Stimulated activated CD4-positive, alpha-beta T cell treated with anti-CD3 and anti-CD28 coated beads, Interleukin-15, amount 100 ng/mL, for 48 hours (primary cell): ENCODE measurements around the gene NAA38.

ENCODE experiments used
- DNase-seq, 2 donors: peaks; one replicate each; pipeline ENCODE4 v3.0.0-alpha.2; 2020; ENCODE audit warnings: low read depth in 2 of 2

Gene NAA38

DNA sequence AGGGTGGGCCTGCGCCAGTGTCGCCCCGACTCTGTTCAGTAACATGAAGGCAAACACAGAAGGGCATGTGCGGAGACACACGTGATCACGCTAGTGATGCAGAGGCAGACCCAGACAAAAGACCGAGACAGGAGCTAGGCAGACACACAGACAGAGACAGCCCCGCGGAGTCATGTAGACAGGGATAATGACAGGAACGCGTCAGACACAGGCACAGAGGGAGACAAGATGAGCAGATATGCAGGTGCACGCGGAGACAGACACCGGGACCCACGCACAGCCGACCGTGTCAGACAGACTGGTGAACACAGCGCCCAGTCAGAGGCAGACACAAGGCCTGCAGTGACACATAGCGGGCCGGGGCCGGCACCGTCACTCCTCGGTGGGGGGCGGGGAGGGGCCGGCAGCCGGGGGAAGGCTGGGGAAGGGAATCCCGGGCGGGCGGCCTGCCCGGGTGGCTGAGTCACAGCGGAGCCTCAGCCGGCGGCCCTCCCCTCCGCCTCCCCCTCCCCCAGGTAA is 15.9 kb downstream of the NAA38 start:
- DNase-seq = peak; percentile 85 to 90

DNA sequence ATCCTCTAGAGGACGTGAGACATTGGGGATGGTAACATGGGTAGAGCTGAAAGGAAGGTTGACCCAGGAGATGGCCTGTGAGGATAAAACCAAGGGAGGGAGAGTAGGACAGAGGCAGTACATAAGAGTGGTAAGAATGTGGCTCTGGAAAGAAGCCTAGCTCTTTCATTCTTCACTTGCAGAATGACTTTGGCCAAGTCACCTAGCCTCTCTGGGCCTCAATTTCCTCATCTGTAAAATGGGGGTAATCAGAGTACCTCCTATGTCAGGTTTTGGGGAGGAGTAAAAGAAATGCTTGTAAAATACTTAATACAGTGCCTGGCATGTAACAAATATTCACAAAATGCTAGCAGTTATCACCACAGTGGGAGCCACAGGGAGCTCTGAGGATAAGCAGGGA is 16.5 kb downstream of the NAA38 start:
- no peak for DNase-seq

DNA sequence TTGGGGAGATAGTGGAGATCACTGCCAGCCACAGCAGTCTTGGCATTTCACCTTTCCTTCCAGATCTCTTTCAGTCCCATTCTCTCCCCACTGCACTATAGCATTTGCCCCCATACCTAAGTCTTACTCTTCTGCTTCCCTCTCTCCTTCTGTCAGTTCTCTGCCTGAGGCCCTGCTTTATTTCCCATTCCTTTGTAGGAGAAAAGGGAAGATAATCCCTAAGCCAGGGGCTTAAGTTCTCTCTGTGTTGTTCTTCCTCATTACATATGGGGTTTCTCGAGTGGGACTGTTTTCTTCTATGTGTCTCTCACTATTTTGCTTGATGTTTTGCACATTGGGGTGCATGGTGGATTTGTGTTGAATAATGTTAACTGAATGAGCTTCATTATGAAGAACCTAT is 16.9 kb downstream of the NAA38 start:
- DNase-seq = no peak

DNA sequence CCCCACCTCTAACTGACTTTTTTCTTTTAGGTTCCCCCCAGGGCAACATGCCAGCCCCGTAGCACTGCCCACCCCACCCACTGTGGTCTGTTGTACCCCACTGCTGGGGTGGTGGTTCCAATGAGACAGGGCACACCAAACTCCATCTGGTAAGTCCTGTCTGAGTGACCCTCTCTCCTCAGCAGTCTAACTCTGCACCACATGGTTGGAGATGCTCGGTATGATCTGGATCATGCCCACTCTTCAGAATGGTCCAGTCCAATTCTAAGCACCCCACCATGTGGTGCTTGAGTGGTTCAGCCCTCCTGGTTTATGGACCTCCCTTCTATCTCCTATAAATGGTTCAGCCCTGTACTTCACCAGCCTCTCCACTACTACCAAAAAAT is 17.5 kb downstream of the NAA38 start:
- DNase-seq = no peak

DNA sequence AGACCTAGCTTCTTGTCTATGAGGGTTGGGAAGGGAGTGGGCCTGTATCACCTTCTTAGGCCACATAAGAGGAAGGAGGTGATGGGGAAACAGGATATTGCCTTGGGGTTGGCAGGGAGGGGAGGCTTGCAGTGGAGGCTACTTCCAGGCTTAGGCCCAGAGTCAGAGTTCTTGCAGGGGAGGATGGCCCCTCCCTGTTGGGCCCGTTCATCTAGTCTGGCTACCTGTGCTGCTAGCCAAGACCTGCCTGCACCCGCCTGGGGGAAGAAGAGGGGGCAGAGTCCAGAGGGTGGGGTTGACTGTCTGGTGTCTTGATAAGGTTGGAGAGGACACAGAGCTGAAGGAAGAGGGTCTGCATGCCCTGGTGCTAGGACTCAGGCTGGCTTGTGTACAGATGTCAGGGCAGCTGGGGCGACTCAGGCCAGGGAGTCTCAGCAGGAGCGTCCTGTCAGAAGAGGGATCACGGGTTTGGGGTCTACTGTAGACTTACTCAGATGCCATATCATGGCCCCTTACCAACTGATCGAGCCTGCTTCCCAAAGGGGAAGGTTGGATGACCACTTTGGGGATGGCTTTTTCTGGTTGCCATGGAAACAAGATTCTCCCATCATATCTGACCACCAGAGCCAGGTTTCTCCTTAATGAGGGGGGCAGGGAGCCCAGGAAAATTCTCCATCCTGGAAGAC is 18.0 kb downstream of the NAA38 start:
- DNase-seq = no peak

DNA sequence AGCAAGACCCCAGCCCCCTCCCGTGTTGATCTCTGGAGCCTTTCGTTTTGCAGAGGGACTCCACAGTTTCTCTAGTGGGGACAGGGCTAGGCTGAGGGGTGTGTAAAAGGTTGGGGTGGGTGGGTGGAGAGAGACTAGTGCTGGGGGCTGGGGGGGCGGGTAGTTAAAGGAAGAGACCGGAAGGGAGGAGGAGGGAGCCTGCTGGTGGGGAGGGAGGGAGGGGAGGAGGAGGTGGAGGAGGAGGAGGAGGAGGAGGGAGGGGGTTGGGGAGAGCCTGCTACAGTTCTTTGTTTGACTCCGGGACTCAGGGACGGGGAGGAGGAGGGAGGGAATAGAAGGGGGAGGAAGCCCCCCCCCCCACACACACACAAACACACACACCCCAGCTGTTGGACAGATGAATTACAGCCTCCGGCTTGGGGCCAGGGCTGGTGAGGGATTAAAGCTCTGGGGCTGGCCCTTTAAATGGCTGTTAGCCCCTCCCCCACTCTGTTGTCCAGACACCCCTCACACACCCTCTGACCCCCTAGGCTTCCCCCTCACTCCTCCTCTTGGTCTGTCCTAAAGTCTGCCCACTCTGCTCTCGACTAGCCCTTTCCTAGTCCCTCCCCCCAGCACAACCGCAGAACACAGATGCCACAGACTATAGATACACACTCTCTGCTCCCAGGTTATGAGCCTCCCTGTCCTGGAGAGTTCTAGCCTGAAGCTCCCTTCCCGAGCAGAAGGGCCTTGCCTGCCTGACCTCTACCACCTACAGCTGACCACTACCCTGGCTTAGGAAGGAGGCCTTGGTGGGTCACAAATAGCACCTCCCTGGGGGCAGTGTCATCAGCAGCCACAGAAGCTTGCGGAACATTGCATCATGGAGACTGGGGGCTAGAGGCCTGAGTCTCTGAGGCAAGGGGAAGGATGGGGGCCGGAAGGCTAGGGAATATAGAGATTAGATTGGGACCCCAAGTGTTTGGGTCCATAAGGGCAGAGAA is 19.0 kb downstream of the NAA38 start:
- DNase-seq = no peak

DNA sequence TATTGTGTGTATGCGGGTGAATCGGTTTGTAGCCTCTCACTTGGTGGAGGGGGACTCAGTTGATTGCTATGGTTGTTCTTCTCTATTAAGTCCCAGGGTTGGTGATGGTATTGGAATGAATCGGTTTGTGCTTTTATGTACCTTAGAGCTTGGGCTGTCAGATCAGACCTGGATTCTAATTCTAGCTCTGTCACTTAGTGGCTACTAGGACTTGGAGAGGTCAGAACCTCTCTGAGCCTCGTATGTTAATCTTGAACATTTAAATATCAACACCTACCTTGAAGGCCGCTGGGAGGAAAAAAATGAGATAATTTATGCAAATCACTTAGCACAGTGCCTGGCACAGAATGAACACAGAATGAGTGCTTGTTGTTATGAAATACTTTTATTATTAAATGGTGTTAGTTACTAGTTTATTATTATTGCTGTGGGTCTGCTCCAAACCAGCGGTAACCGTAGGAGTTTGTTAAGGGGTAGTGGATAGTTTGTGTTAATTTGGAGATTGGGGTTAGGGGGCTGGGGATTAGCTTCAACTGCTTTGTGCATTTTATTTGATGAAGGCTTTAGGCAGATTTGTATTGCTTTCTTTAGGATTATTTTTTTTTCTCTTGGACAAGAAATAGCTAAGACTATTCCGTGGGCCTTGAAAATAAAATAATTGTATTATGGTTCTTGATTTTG is 19.8 kb downstream of the NAA38 start:
- DNase-seq = no peak

DNA sequence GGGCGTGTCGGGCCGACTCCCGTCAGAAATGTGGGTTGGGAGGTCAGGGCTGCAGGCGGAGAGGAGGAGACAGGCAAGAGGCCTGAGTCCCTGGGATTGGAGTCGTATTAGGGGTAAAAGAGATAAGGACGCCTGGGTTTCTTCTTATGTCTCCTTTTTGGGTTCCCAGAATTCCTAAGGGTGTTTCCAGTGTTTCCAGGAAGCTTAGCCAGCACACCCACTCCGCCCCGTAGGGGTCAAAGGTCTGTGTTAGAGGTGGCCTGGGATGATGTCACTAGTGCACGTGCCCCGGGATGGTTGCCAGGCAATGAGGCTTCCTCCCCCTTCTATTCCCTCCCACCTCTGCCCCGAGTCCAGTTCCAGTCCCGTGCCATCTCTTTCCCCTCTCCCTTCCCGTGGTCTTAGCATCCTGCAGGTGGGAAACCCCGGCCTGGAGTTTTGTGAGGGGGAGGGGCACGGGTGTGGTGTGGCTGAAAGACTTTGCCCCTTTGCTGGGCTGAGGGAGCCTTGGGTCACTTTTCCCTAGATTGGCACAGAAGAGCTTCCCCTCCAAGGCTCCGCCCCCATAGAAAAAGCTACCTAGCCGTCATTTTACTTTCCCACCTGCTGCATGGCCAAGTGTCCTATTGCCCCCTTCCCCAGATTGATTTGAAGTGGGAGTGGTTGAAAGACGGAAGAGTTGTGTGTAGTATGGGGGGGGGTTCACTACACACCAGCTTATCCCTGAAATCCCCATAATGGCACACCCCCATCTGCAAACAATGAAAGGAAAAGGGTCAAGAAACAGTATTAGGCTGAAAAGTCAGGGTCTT is 20.6 kb downstream of the NAA38 start:
- peak; percentile 49 to 69 for DNase-seq

DNA sequence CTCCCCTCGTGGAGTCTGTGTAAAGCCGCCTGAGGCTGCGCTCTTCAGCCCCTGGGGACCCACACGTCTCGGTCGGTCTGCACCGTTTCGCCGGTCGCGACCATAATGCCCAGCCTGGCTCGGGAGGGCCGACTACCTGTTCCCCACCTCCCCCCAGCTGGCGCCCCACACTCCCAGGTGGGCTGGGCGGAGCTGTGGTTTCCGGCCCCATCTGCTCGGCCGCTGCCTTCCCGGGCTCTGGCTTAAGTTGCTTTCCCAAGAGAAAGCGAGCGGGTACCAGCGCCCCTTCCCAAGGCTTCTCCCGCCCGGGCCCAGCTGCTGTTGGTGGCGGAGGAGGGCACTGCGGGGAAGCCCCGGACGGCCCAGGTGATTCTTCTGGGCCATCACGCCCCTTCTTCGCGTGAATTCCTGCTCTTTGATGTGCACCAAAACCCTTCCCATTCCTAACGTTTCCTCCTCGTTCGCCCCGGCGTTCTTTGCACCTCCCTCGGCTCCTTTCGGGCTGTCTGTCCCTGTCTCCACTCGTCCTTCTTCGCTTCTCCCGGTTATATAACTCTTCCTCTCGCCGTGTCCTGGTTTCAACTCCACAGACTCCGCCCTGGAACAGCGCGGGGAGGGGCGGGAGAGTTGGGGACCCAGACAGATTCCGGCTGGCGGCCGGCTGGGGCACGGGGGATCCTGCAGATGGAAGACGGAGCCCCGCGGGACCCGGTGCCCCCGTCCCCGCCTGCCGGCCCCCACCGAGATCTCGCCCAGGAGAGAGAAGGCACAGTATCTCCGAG is 21.4 kb downstream of the NAA38 start:
- no peak for DNase-seq

DNA sequence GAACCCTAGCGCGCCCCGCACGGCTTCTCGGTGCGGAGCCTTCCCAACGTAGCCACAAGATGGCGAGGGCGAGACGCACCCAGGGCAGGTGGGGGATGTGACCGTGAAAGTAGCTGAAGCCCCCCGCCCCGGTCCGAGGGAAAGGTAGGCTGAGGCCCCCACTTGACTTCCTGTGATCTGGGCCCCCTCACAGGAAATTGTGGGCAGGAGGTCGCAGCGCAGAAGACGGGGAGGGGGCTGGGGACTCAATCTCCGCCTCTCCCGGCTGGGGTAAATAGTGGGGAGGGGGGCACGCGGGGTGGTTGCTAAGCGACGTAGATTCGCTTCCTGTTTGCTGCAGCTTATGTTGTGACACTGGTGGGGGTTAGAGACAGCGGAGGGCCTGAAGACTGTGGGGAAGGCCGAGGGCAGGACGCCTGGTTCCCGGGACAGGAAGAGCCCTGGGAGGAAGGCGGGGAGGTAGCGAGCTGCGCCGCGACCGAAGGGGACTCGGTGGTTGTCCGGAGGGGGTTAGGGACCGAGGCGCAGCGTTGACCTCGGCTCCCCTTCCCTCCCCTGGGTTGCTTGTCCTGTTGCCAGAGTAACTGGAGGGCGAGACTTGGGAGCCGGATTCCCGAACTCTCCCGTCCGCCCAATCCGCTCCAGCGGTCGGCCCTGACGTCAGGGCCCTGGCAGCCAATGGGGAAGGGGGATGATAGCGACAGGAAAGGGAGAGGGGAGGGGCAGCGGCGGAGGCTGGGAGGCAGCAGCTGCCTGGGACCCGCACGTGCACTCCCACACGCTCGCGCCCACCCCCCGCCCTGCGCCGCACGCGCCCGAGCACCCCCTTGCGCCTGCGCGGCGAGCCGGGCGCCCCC is 22.2 kb downstream of the NAA38 start:
- peak; percentile 84 to 88 for DNase-seq

DNA sequence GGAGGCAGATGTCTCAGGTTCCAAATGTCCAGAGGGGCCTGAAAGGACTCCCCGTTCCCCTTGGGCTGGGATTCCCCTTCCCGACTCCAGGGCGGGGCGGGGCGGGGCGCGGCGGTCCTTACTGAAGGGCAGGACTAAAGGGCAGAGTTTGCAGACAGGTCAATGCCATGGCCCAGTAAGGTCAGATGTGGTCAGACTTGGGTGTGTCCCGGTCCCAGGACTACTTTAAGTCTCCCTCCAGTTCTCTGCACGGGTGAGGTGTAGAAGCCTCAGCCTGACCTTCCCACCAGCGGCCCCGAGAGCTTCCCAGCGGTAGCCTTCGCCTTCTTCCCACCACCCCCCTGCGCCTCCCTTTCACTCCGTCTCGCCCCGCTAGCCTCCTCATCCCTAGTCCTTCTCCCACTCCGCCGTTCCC is 22.8 kb downstream of the NAA38 start:
- DNase-seq = no peak

DNA sequence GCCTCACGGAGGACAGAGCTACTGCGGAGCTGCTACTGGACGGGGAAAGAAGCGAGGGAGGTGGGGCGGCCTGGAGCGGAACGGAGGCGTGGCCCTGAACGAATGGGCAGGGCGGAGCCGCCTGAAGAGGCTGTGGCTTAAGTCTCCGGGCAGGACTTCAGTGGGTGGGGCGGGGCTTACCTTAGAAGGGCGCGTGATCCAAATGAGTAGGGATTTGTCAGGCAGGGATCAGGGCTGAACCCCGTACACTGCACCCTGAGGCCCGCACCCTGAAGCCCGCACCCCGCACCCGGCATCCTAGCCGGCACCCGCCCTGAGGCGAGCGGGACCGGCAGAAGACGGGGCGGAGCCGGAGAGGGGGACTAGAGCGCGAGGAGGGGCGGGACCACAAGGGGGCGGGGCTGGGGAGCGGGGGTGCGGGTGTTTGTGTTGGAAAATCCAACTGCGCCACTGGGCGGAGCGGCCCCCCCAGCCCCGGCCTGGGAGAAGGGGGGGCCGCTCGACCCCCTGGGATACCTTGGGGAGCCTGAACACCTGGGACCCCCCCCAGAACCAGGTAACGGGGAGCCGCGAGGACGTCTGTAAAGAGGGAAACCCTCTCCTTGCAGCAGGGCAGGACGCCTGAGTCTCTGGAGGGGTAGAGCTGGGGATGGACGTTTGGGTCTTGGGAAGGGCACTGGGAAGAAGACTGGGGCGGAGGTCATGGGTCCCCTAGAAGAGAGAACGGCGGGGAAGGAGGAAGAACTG is 23.4 kb downstream of the NAA38 start, which contains the start of gene KDM6B:
TSS of gene KDM6B (plus strand) at position 423 of the 747 bp plus-strand sequence. CDS start 11,338 bp downstream, outside the sequence.
- DNase-seq = peak; percentile 70 to 85

DNA sequence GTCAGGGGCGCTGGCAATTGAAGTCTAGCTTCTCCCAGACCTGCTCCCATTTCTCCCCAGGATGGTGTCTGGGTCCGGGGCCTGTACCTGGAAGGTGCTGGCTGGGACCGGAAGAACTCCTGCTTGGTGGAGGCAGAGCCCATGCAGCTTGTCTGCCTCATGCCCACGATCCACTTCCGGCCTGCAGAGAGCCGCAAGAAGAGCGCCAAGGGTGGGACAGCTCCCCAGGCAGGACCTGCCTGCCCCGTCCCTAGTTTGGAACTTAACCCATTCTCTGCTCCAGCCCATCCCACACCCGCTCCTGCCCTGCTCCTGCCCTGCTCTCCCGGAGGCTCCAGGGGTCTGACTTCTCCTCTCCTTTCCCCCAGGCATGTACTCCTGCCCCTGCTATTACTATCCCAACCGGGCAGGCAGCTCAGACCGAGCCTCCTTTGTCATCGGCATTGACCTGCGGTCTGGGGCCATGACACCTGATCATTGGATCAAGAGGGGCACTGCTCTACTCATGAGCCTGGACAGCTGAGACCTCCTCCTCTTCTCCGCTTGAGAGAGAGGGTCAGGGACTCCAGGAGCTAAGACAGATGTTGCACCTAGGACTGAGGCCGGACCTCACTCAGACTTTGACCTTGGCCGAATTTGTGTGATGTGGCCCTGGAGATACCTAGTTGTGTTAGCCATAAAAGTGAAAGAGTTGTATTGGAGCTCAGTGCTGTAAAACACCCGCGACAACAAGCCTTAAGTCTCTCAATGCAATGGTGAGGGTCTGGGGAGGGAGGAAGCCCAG is 24.2 kb downstream of the NAA38 start:
- DNase-seq = no peak

DNA sequence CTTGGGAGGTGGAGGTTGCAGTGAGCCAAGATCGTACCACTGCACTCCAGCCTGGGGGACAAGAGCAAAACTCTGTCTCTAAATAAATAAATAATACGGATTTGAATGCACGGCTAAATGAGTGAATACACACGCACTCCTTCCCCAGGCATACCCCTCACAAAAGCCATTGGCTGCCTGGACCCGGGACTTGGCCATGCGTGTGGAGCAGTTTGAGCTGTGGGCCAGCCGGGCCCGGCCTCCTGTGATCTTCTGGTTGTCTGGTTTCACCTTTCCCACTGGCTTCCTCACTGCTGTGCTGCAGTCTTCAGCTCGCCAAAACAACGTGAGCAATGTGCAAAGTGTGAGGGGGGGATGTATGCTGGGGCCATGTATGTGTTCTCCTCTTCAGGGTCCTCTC is 24.9 kb downstream of the NAA38 start:
- DNase-seq = no peak

DNA sequence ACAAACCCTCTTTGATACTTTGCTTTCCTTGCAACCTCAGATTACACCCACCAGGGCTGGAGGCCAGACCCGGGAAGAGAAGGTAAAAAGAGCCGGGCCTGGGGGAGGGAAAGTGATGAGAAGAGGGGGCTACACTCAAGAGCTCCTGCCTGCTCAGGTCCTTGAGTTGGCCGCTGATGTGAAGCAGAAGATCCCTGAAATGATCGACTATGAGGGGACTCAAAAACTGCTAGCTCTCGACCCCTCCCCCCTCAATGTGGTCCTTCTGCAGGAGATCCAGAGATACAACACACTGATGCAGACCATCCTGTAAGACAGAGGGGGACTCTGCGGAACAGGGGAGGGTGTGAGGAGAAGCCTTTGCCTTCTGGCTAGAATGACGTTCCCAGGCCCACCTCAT is 26.1 kb downstream of the NAA38 start:
- no peak for DNase-seq

DNA sequence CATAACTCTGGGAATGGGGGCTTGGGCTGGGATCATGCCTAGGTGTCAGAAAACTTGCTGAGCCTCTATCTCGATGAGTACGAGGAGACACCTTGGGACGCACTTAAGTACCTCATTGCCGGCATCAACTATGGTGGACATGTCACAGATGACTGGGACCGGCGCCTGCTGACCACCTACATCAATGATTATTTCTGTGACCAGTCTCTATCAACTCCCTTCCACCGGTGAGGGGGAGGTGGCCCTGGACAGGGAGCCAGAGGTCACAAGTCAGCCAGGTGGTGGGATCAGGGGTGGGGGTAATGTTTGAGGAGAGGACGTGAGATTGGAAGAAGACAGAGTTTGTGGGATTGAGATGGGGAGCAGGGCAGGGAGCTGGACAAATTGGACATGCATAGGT is 26.7 kb downstream of the NAA38 start:
- DNase-seq = no peak

DNA sequence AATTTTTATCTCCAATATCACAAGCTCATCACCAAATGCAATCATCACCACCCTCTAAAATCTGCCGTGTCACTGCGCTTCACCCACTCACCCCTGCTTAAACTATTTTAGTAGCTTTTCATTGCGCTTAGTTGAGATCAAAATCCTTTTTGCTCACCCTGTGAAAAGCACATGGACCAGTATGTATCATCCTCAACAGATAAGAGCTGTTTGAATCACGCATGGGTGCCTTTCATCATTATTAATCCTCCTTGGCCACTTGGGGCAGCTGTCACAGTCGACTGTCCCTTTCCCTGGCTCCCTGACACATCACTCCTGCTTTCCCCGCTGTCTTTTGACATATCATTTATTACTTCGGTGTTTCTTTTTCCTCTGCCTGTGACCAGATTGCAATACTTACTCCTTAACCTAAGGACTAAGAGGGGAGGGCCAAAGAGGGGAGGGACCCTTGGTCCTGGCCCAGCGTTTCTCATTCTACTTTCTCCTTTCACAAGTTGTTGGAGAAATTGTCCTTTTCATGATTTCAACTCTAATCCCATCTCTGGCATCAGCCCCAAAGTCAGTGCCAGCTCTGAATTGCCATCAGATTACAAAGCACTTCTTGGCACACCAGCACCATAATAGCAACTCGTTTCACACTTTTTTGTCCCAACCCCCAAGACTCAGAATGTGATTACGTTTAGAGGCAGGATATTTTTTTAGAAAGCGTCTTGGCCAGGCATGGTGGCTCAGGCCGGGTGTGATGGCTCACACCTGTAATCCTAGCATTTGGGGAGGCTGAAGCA is 32.0 kb downstream of the NAA38 start:
- no peak for DNase-seq
